Parathyroid adenoma (tissue), 2 donors: Measurements from ENCODE around the gene AHNAK.

Source experiments
- H2AFZ ChIP-seq: fragments of 300-600 bp; sonication (generic); one replicate; pipeline ENCODE4 v1.7.0; 2017; ENCODE audit warnings: antibody characterized with exemption, mild to moderate bottlenecking
- H3K27ac ChIP-seq: fragments of 300-600 bp; sonication (generic); one replicate; pipeline ENCODE4 v1.7.0; 2017
- H3K27me3 ChIP-seq: fragments of 300-600 bp; sonication (generic); one replicate; pipeline ENCODE4 v1.7.0; 2017; ENCODE audit warnings: low read length; ENCODE audit not compliant: control insufficient read depth, insufficient read depth
- H3K36me3 ChIP-seq: fragments of 300-600 bp; sonication (generic); one replicate; pipeline ENCODE4 v1.7.0; 2017; ENCODE audit warnings: low read length; ENCODE audit not compliant: control insufficient read depth, insufficient read depth
- H3K4me1 ChIP-seq: fragments of 300-600 bp; sonication (generic); one replicate; pipeline ENCODE4 v1.7.0; 2017; ENCODE audit warnings: control low read depth
- H3K4me2 ChIP-seq: fragments of 300-600 bp; sonication (generic); one replicate; pipeline ENCODE4 v1.7.0; 2017; ENCODE audit warnings: low read length
- H3K4me3 ChIP-seq: fragments of 300-600 bp; sonication (generic); one replicate; pipeline ENCODE4 v1.7.0; 2017; ENCODE audit warnings: low read depth, low read length
- H3K79me2 ChIP-seq: fragments of 300-600 bp; sonication (generic); one replicate; pipeline ENCODE4 v1.7.0; 2017; ENCODE audit warnings: control low read depth
- H3K9ac ChIP-seq: fragments of 300-600 bp; sonication (generic); one replicate; pipeline ENCODE4 v1.7.0; 2017; ENCODE audit warnings: mild to moderate bottlenecking
- H3K9me3 ChIP-seq: fragments of 300-600 bp; sonication (generic); one replicate; pipeline ENCODE4 v1.7.0; 2017; ENCODE audit warnings: low read length; ENCODE audit not compliant: control insufficient read depth
- CTCF ChIP-seq: fragments of 300-600 bp; sonication (generic); IDR thresholded peaks from one replicate; pipeline ENCODE4 v1.7.0; 2017; ENCODE audit warnings: antibody characterized with exemption, mild to moderate bottlenecking
- donor health status: primary hyperparathyroidism.

AHNAK gene

GRCh38 chr11:62505059-62505439 is 41.6 kb downstream of the AHNAK start:
- H3K36me3 ChIP-seq, result no peaks in the 10 kb centered on the region
- H2AFZ ChIP-seq, result no peak overlapping the region
- no peak for TF ChIP-seq CTCF
- no peak overlapping the region for H3K9ac ChIP-seq
- no peak overlapping the region for H3K4me2 ChIP-seq
- no peak overlapping the region for H3K4me3 ChIP-seq
- H3K4me1 ChIP-seq, result peaks cover 15% of the 10 kb centered on the region
- H3K27me3 ChIP-seq, result no peaks in the 10 kb centered on the region
- no peak overlapping the region for H3K27ac ChIP-seq
- H3K79me2 ChIP-seq, result no peaks in the 10 kb centered on the region
- no peaks in the 10 kb centered on the region for H3K9me3 ChIP-seq

GRCh38 chr11:62504158-62504973 is 42.2 kb downstream of the AHNAK start:
- Histone ChIP-seq H3K36me3 (no peaks in the 10 kb centered on the region), H3K27ac (no peak overlapping the region), H3K9me3 (no peaks in the 10 kb centered on the region), H3K79me2 (no peaks in the 10 kb centered on the region), H3K4me1 (peaks cover 15% of the 10 kb centered on the region), H3K4me2 (no peak overlapping the region), H2AFZ (no peak overlapping the region), H3K9ac (no peak overlapping the region), H3K4me3 (no peak overlapping the region), H3K27me3 (no peaks in the 10 kb centered on the region)
- no peak for TF ChIP-seq CTCF

- TF ChIP-seq CTCF, result no peak
- H3K27ac ChIP-seq, result peak overlapping the region; percentile 19
- no peaks in the 10 kb centered on the region for H3K36me3 ChIP-seq
- peaks cover 4% of the 10 kb centered on the region for H3K4me1 ChIP-seq
- H3K27me3 ChIP-seq, result no peaks in the 10 kb centered on the region
- no peaks in the 10 kb centered on the region for H3K9me3 ChIP-seq
- H2AFZ ChIP-seq, result peak overlapping the region; percentile 46
- no peak overlapping the region for H3K9ac ChIP-seq
- no peak overlapping the region for H3K4me3 ChIP-seq
- H3K79me2 ChIP-seq, result no peaks in the 10 kb centered on the region
- H3K4me2 ChIP-seq, result no peak overlapping the region
Observed at GRCh38 chr11:62502030-62502730, 44.4 kb downstream of the AHNAK start.

GRCh38 chr11:62501432-62501891 is 45.1 kb downstream of the AHNAK start:
- H3K79me2 ChIP-seq, result no peaks in the 10 kb centered on the region
- H3K4me2 ChIP-seq, result no peak overlapping the region
- H3K27ac ChIP-seq, result no peak overlapping the region
- no peak for TF ChIP-seq CTCF
- H3K9me3 ChIP-seq, result no peaks in the 10 kb centered on the region
- H2AFZ ChIP-seq, result peak overlapping the region; percentile 46
- no peaks in the 10 kb centered on the region for H3K27me3 ChIP-seq
- no peaks in the 10 kb centered on the region for H3K36me3 ChIP-seq
- no peak overlapping the region for H3K9ac ChIP-seq
- peaks cover 4% of the 10 kb centered on the region for H3K4me1 ChIP-seq
- H3K4me3 ChIP-seq, result no peak overlapping the region
